ENCODE data around the gene NYNRIN. TPM values are rescaled to one million over a fixed set of nuclear protein-coding genes. Genes with fewer than 3 reads are reported as not detected.

NYNRIN gene
- total and polyA plus RNA-seq, 12 donors = 3.6 to 9.0 (median 6.4) TPM

DNA sequence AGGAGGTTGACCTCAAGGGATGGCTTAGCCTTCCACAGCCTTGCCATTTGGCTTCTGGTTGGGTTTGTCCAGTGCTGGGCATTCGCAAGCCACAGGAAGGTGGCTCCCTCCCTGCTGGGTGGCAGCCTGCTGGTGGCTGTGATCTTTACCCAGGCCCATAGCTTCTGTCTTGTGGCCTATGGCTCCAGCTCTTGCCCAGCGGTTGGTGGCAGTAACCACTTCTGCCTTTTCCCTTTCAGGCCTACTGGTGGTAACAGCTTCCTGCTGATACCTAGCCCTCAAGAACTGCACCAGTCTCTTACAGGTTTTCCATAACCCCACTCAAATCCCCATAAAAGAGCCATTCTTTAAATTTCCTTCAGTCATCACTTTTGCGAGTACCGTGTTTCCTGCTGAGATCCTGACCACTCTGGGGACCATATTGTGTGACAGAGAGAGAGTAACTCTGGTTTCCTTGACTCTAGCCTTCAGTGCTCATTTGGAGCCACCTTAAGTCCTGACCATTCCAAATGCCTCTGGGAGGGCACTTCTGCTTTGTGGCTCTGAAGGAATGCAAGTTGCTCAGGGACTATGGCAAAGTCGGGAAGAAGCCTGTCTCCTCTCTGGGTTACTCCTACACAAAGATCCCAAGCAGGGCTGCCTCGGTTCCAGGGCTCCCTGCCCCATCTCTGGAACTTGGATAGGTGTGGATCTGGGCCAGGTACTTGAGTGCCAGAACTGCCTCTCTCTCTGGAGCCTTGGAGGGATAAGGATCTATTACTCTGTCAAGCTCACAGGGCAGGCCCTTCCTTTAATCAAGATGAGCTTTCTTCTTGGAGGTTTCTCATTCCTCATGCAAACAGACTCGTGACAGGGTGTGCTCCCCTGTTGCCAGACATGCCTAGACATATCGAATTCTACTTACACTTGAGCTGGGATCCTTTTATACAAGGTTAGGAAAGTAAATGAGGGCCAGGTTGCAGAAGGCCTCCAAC lies 2.9 kb upstream of the NYNRIN start:
- no peaks in the 10 kb centered on the region for H3K9me3 ChIP-seq
- peak overlapping the region in 1 of 10 donors; percentile 86 for H3K27ac ChIP-seq
- no peak for ATAC-seq
- H3K27me3 ChIP-seq = peaks cover 0 to 6% (median 0%) of the 10 kb centered on the region in 7 donors
- H3K36me3 ChIP-seq = no peaks in the 10 kb centered on the region
- peaks cover 3 to 34% (median 23%) of the 10 kb centered on the region in 9 donors for H3K4me1 ChIP-seq
- H3K4me3 ChIP-seq = no peak overlapping the region
- intact Hi-C loops (cut with DNase I) = no loop called here
- no peak for DNase-seq
- 63 to 69% methylated on average over 8 of the region's 8 CpGs for WGBS, 2 donors
- no peak for TF ChIP-seq CTCF (IDR thresholded peaks at IDR 0.05)

- Histone ChIP-seq H3K27me3 (no peaks in the 10 kb centered on the region), H3K27ac (peak overlapping the region; percentile 67 to 90 (median 86)), H3K36me3 (no peaks in the 10 kb centered on the region), H3K4me3 (peak overlapping the region in 6 of 10 donors; percentile 49 to 83 (median 78)), H3K9me3 (no peaks in the 10 kb centered on the region), H3K4me1 (peaks cover 11 to 53% (median 38%) of the 10 kb centered on the region in 9 donors)
- 44 to 61% methylated on average over 6 of the region's 6 CpGs for WGBS, 2 donors
- intact Hi-C loops (cut with DNase I) = loop anchor here in 4 of 10 donors (2.0 kb wide), 2 partner anchors 31 kb away; partner anchors contain the start of genes CBLN3 (in 1 of the 4) and KHNYN (in 1 of the 4)
- DNase-seq (no peak), ATAC-seq (peak in 3 of 8 donors; percentile 5 to 15 (median 13))
- TF ChIP-seq CTCF (IDR thresholded peaks at IDR 0.05) = no peak
These were observed 1.0 kb upstream of the NYNRIN start for GRCh38 chr14:24397639-24398292.

DNA sequence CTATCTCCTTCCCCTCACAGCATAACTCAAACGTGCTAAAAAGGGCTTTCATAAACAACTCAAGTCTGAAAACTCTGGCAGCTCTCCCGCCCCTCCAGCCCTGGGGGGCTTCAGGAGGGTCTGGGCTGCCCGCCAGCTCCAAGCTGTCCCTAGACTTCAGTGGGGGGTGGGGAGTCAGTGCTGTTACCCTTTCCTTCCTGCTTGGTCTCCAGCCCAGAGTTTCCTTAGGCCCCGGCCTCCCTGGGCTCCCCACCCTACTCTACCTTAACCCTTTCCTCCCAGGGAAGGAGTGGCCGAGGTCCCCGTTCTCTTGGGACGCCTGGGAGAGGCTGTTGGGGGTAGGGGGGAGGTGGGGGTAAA lies 530 bp upstream of the NYNRIN start:
- ATAC-seq (peak; percentile 53 to 91 (median 78)), DNase-seq (peak; percentile 66 to 79)
- WGBS, 2 donors = 30 to 32% methylated on average over 7 of the region's 7 CpGs
- H3K9me3 ChIP-seq = no peaks in the 10 kb centered on the region
- H3K36me3 ChIP-seq = no peaks in the 10 kb centered on the region
- H3K4me3 ChIP-seq = peak overlapping the region; percentile 49 to 83 (median 74)
- no peaks in the 10 kb centered on the region for H3K27me3 ChIP-seq
- TF ChIP-seq CTCF (IDR thresholded peaks at IDR 0.05) = no peak
- H3K4me1 ChIP-seq = peaks cover 11 to 58% (median 43%) of the 10 kb centered on the region in 9 donors
- intact Hi-C loops (cut with DNase I) = loop anchor here in 4 of 10 donors (2.0 kb wide), 2 partner anchors 31 kb away; partner anchors contain the start of genes CBLN3 (in 1 of the 4) and KHNYN (in 1 of the 4)
- H3K27ac ChIP-seq = peak overlapping the region; percentile 67 to 90 (median 86)

GRCh38 chr14:24399447-24399822 lies 632 bp downstream of the NYNRIN start:
- Histone ChIP-seq H3K4me3 (peak overlapping the region; percentile 49 to 83 (median 74)), H3K4me1 (peaks cover 14 to 69% (median 55%) of the 10 kb centered on the region in 9 donors), H3K9me3 (no peaks in the 10 kb centered on the region), H3K36me3 (peaks cover 0 to 4% (median 0%) of the 10 kb centered on the region in 9 donors), H3K27me3 (no peaks in the 10 kb centered on the region), H3K27ac (peak overlapping the region; percentile 67 to 90 (median 86))
- ATAC-seq (peak in 1 of 8 donors; percentile 4), DNase-seq (no peak)
- no peak for TF ChIP-seq CTCF (IDR thresholded peaks at IDR 0.05)
- 16 to 20% methylated on average over 8 of the region's 8 CpGs for WGBS, 2 donors
- intact Hi-C loops (cut with DNase I) = loop anchor here in 4 of 10 donors (2.0 kb wide), 2 partner anchors 29 to 33 kb away; partner anchors contain the start of genes CBLN3 (in 1 of the 4) and KHNYN (in 1 of the 4)

Data from heart right ventricle (tissue), 16 donors.